Measurements from ENCODE around the gene CDH4.
"Not testable (repeated sequence)": the region's sequence is repeated elsewhere in the genome, so short reads cannot be mapped to it uniquely, and the experiment has no call there.

CDH4 gene

GRCh38 chr20:61964675-61965605 lies 712.9 kb downstream of the CDH4 start:
- no peak for DNase-seq

- no peak for DNase-seq
These were observed 713.8 kb downstream of the CDH4 start for GRCh38 chr20:61965606-61966491.

GRCh38 chr20:61966492-61967244 lies 714.6 kb downstream of the CDH4 start:
- DNase-seq, result no peak

- no peak for DNase-seq
These were observed 715.2 kb downstream of the CDH4 start for GRCh38 chr20:61967300-61967699.

- DNase-seq, result no peak
These were observed 716.2 kb downstream of the CDH4 start for GRCh38 chr20:61968036-61968810.

- DNase-seq, result no peak
These were observed 716.9 kb downstream of the CDH4 start for GRCh38 chr20:61968932-61969331.

GRCh38 chr20:61969806-61970205 lies 717.7 kb downstream of the CDH4 start:
- DNase-seq, result no peak

GRCh38 chr20:61970357-61970756 lies 718.3 kb downstream of the CDH4 start:
- DNase-seq, result no peak

GRCh38 chr20:61971595-61971994 lies 719.5 kb downstream of the CDH4 start:
- not testable (repeated sequence) for DNase-seq

- no peak for DNase-seq
These were observed 720.8 kb downstream of the CDH4 start for GRCh38 chr20:61972636-61973508.

GRCh38 chr20:61973515-61974356 lies 721.7 kb downstream of the CDH4 start:
- no peak for DNase-seq

- no peak for DNase-seq
These were observed 722.2 kb downstream of the CDH4 start for GRCh38 chr20:61974357-61974665.

GRCh38 chr20:61975407-61976129 lies 723.5 kb downstream of the CDH4 start:
- DNase-seq, result no peak

- no peak for DNase-seq
These were observed 724.2 kb downstream of the CDH4 start for GRCh38 chr20:61976263-61976643.

GRCh38 chr20:61976644-61977418 lies 724.8 kb downstream of the CDH4 start:
- DNase-seq, result no peak

GRCh38 chr20:61977419-61977786 lies 725.3 kb downstream of the CDH4 start:
- DNase-seq, result no peak

- no peak for DNase-seq
These were observed 726.4 kb downstream of the CDH4 start for GRCh38 chr20:61978491-61978890.

- no peak for DNase-seq
These were observed 727.0 kb downstream of the CDH4 start for GRCh38 chr20:61979090-61979489.

All from right hindlimb (tissue), 1 donor.